HepG2 (cell line): ENCODE data around the gene STAT4. TPM values are rescaled to one million over a fixed set of nuclear protein-coding genes. Genes with fewer than 3 reads are reported as not detected.

Source experiments
- ARID2 ChIP-seq: sonication (generic); formaldehyde crosslinking; IDR thresholded peaks from 2 replicates; pipeline ENCODE4 v1.8.1; 2022; ENCODE audit warnings: mild to moderate bottlenecking, missing genetic modification reagents, borderline replicate concordance
- BCL6 ChIP-seq: IDR thresholded peaks from 2 replicates; pipeline ENCODE4 v1.6.1; 2016; ENCODE audit warnings: missing genetic modification reagents, missing compliant biosample characterization
- CHCHD3 ChIP-seq: sonication (generic); formaldehyde crosslinking; IDR thresholded peaks from 2 replicates; pipeline ENCODE4 v1.8.0; 2022; ENCODE audit warnings: mild to moderate bottlenecking, missing genetic modification reagents, moderate library complexity
- FOXO1 ChIP-seq: sonication (generic); formaldehyde crosslinking; IDR thresholded peaks from 2 replicates; pipeline ENCODE4 v1.4.0; 2020; ENCODE audit warnings: missing genetic modification reagents
- HES4 ChIP-seq: sonication (generic); formaldehyde crosslinking; IDR thresholded peaks from 2 replicates; pipeline ENCODE4 v1.9.0; 2021; ENCODE audit warnings: mild to moderate bottlenecking, missing genetic modification reagents, borderline replicate concordance
- HNF4A ChIP-seq: sonication (generic); formaldehyde crosslinking; IDR thresholded peaks from 2 replicates; pipeline ENCODE4 v1.4.0; 2020; ENCODE audit warnings: missing genetic modification reagents
- MTERF4 ChIP-seq: sonication (generic); formaldehyde crosslinking; IDR thresholded peaks from 2 replicates; pipeline ENCODE4 v1.8.0; 2023; ENCODE audit warnings: mild to moderate bottlenecking, missing genetic modification reagents
- RFXANK ChIP-seq: IDR thresholded peaks from 2 replicates; pipeline ENCODE4 v1.6.1; 2016
- SNAPC5 ChIP-seq: sonication (generic); formaldehyde crosslinking; IDR thresholded peaks from 2 replicates; pipeline ENCODE4 v1.8.1; 2023; ENCODE audit warnings: mild to moderate bottlenecking, missing genetic modification reagents, borderline replicate concordance
- SP4 ChIP-seq: sonication (generic); formaldehyde crosslinking; IDR thresholded peaks from 2 replicates; pipeline ENCODE4 v1.8.1; 2023; ENCODE audit warnings: mild to moderate bottlenecking, missing genetic modification reagents
- TAF15 ChIP-seq: fragments of 200-400 bp; formaldehyde crosslinking; IDR thresholded peaks from one replicate; pipeline ENCODE4 v1.6.1; 2018; ENCODE audit warnings: mild to moderate bottlenecking, low read depth, low read length; ENCODE audit not compliant: poor library complexity, severe bottlenecking
- TFE3 ChIP-seq: IDR thresholded peaks from 2 replicates; pipeline ENCODE4 v1.6.1; 2016
- TMF1 ChIP-seq: sonication (generic); formaldehyde crosslinking; IDR thresholded peaks from 2 replicates; pipeline ENCODE4 v1.8.1; 2022; ENCODE audit warnings: low read depth, missing genetic modification reagents
- ZBTB40 ChIP-seq, 2 experiments: fragments of 450-650 bp in 1 of 2; sonication (generic) in 1 of 2; formaldehyde crosslinking in 1 of 2; IDR thresholded peaks; 2 replicates each; pipeline versions ENCODE4 v1.6.1 to v1.8.0; 2016 to 2022; ENCODE audit warnings: antibody characterized with exemption in 1 of 2, mild to moderate bottlenecking in 1 of 2, missing genetic modification reagents in 1 of 2
- ZBTB7B ChIP-seq: sonication (generic); formaldehyde crosslinking; IDR thresholded peaks from 2 replicates; pipeline ENCODE4 v1.4.0; 2020; ENCODE audit warnings: missing genetic modification reagents
- ZNF136 ChIP-seq: sonication (generic); formaldehyde crosslinking; IDR thresholded peaks from 2 replicates; pipeline ENCODE4 v1.8.1; 2022; ENCODE audit warnings: low read depth, mild to moderate bottlenecking, moderate library complexity, missing genetic modification reagents
- ZNF34 ChIP-seq: sonication (generic); formaldehyde crosslinking; IDR thresholded peaks from 2 replicates; pipeline ENCODE4 v1.4.0; 2020; ENCODE audit warnings: mild to moderate bottlenecking, missing genetic modification reagents, borderline replicate concordance
- ZNF550 ChIP-seq: sonication (generic); formaldehyde crosslinking; IDR thresholded peaks from 2 replicates; pipeline ENCODE4 v1.4.0; 2020; ENCODE audit warnings: mild to moderate bottlenecking, missing genetic modification reagents, borderline replicate concordance
- polyA plus RNA-seq, 8 experiments: library from polyadenylated mRNA; depleted of rRNA in 3 of 8; stranded (reverse) in 7 of 8; unstranded in 1 of 8; fragments of >200 nt; fragmentation: Illumina TruSeq in 4 of 8; extraction: Trizol in 4 of 8; gene quantifications; 2 replicates each; pipeline versions ENCODE4 v1.2.1 to v1.2.3, GENCODE V29; 2011 to 2016; ENCODE audit warnings: low read depth in 4 of 8, missing spikeins in 1 of 8, mixed read lengths in 1 of 8; ENCODE audit not compliant: insufficient read depth in 1 of 8
- total RNA-seq, 5 experiments: library from RNA; depleted of rRNA; stranded (reverse); fragments of >200 nt; fragmentation: Illumina TruSeq; extraction: Trizol; gene quantifications; 2 replicates each; pipeline ENCODE4 v1.2.3, GENCODE V29; 2016; ENCODE audit warnings: low read depth in 1 of 5

The STAT4 gene
- total and polyA plus RNA-seq, 2 of the 13 experiments (the other 11 are each of a cell fraction or from before 2014, with no cell fraction given) = 0.37 TPM; not detected in 1

GRCh38 chr2:191041418-191042161 lies 109.2 kb downstream of the STAT4 start (continued):
- no peak for TF ChIP-seq TMF1
- no peak for TF ChIP-seq MTERF4 (CRISPR knock-in tag)
- TF ChIP-seq ZNF136 = no peak
- TF ChIP-seq SP4 (CRISPR knock-in tag) = no peak
- no peak for TF ChIP-seq ZBTB7B (CRISPR knock-in tag)
- no peak for TF ChIP-seq HES4 (CRISPR knock-in tag)
- TF ChIP-seq SNAPC5 (CRISPR knock-in tag) = no peak
- TF ChIP-seq ZNF550 = no peak
- TF ChIP-seq HNF4A (CRISPR knock-in tag) = peak; percentile 48; the same call in 1 of the 2 replicates
- no peak for TF ChIP-seq RFXANK (CRISPR knock-in tag)
- no peak for TF ChIP-seq CHCHD3 (CRISPR knock-in tag)
- no peak for TF ChIP-seq FOXO1 (CRISPR knock-in tag)
- TF ChIP-seq ZBTB40 (IDR thresholded peaks at IDR 0.05) = no peak
- TF ChIP-seq ZBTB40 (CRISPR knock-in tag; IDR thresholded peaks at IDR 0.05) = no peak
- no peak for TF ChIP-seq ZNF34
- no peak for TF ChIP-seq TAF15
- TF ChIP-seq TFE3 (CRISPR knock-in tag) = no peak
- TF ChIP-seq ARID2 = no peak
- TF ChIP-seq BCL6 (CRISPR knock-in tag) = peak; percentile 49; the same call in 1 of the 2 replicates
